ENCODE results near the gene GAPVD1. TPM values are rescaled to one million over a fixed set of nuclear protein-coding genes. Genes with fewer than 3 reads are reported as not detected.

Gene GAPVD1
- total RNA-seq, 1 experiment from 2014 or later, result 50.7 TPM

Small RNAs within 50 kb of the gene (small RNA-seq; reads per million reads assigned to genes)
- gene AL354710.1, result not detected
- not detected for gene RNU6-1020P

Other genes starting within 250 kb of the GAPVD1 start
- 10.2 and 35.3 TPM in 2 replicates for gene SCAI, start 118.3 kb upstream of the GAPVD1 start, total RNA-seq (2014; rRNA removed; shearing (Covaris generic); ENCODE audit: low replicate concordance)
- gene PPP6C, start 72.0 kb upstream of the GAPVD1 start, total RNA-seq (2014; rRNA removed; shearing (Covaris generic); ENCODE audit: low replicate concordance), result 17.7 and 40.5 TPM in 2 replicates
- gene RABEPK, start 61.3 kb upstream of the GAPVD1 start, total RNA-seq (2014; rRNA removed; shearing (Covaris generic); ENCODE audit: low replicate concordance), result 22.4 and 22.6 TPM in 2 replicates
- 37.2 and 40.9 TPM in 2 replicates for gene HSPA5, start 20.5 kb upstream of the GAPVD1 start, total RNA-seq (2014; rRNA removed; shearing (Covaris generic); ENCODE audit: low replicate concordance)

Measured in Karpas-422 (cell line).